Activated CD8-positive, alpha-beta memory T cell treated with anti-CD3 and anti-CD28 coated beads for 24 hours (primary cell): Measurements from ENCODE around the gene ZFYVE27.
A peak's percentile ranks its signal among the peaks of the same experiment; 100 is the strongest.

Source experiments
- DNase-seq: peaks from one replicate; pipeline ENCODE4 v3.0.0-alpha.2; 2020

ZFYVE27 gene

GRCh38 chr10:97715259-97715874, 21.6 kb upstream of the ZFYVE27 start:
- no peak for DNase-seq

- DNase-seq: no peak
Measured at GRCh38 chr10:97717627-97718026, 19.3 kb upstream of the ZFYVE27 start.

- DNase-seq: no peak
Measured at GRCh38 chr10:97718178-97718577, 18.8 kb upstream of the ZFYVE27 start.

- no peak for DNase-seq
Measured at GRCh38 chr10:97718659-97719142, 18.2 kb upstream of the ZFYVE27 start.

- DNase-seq: no peak
Measured at GRCh38 chr10:97719602-97720001, 17.3 kb upstream of the ZFYVE27 start.

- DNase-seq: no peak
Measured at GRCh38 chr10:97721871-97722780, 14.8 kb upstream of the ZFYVE27 start.

- no peak for DNase-seq
Measured at GRCh38 chr10:97723001-97723400, 13.9 kb upstream of the ZFYVE27 start.

- no peak for DNase-seq
Measured at GRCh38 chr10:97724341-97724941, 12.5 kb upstream of the ZFYVE27 start.

- no peak for DNase-seq
Measured at GRCh38 chr10:97726636-97727178, 10.2 kb upstream of the ZFYVE27 start.

- no peak for DNase-seq
Measured at GRCh38 chr10:97729014-97729413, 7.9 kb upstream of the ZFYVE27 start.

- DNase-seq: peak; percentile 75
Measured at GRCh38 chr10:97731346-97732051, 5.4 kb upstream of the ZFYVE27 start.

- no peak for DNase-seq
Measured at GRCh38 chr10:97732052-97732359, 4.9 kb upstream of the ZFYVE27 start.

GRCh38 chr10:97733256-97733655, 3.7 kb upstream of the ZFYVE27 start:
- DNase-seq: no peak

- DNase-seq: no peak
Measured at GRCh38 chr10:97734021-97734420, 2.9 kb upstream of the ZFYVE27 start.

- DNase-seq: no peak
Measured at GRCh38 chr10:97736403-97736901, 476 bp upstream of the ZFYVE27 start.

GRCh38 chr10:97737770-97738265, 890 bp downstream of the ZFYVE27 start:
- no peak for DNase-seq

GRCh38 chr10:97738616-97739015, 1.7 kb downstream of the ZFYVE27 start:
- no peak for DNase-seq

GRCh38 chr10:97740613-97741012, 3.7 kb downstream of the ZFYVE27 start:
- DNase-seq: no peak

GRCh38 chr10:97743169-97743943, 6.4 kb downstream of the ZFYVE27 start:
- DNase-seq: no peak

GRCh38 chr10:97744405-97745035, 7.6 kb downstream of the ZFYVE27 start:
- DNase-seq: no peak

GRCh38 chr10:97747573-97747972, 10.6 kb downstream of the ZFYVE27 start:
- DNase-seq: no peak
